ENCODE measurements around the gene ETS2. TPM values are rescaled to one million over a fixed set of nuclear protein-coding genes. Genes with fewer than 3 reads are reported as not detected.

ETS2 gene
- polyA plus RNA-seq, 1 donor = 140 TPM

GRCh38 chr21:38777015-38777414, 28.7 kb upstream of the ETS2 start:
- Histone ChIP-seq H3K4me3 (ENCODE audit: low read length) (no peak overlapping the region), H3K27me3 (ENCODE audit: control insufficient read depth, insufficient read depth, low read length) (no peaks in the 10 kb centered on the region), H3K9me3 (ENCODE audit: control insufficient read depth, low read depth, low read length) (no peaks in the 10 kb centered on the region), H3K36me3 (ENCODE audit: control insufficient read depth, insufficient read depth, low read length) (no peaks in the 10 kb centered on the region), H3K4me1 (ENCODE audit: control insufficient read depth, insufficient read depth, low read length) (peaks cover 19% of the 10 kb centered on the region), H3K27ac (ENCODE audit: low read length) (no peak overlapping the region)
- no CpG with 5 or more reads among the region's 1 CpG for WGBS (ENCODE audit: insufficient coverage, low lambda C conversion rate)
- DNase-seq = no peak

- Histone ChIP-seq H3K36me3 (ENCODE audit: control insufficient read depth, insufficient read depth, low read length) (no peaks in the 10 kb centered on the region), H3K27ac (ENCODE audit: low read length) (no peak overlapping the region), H3K4me1 (ENCODE audit: control insufficient read depth, insufficient read depth, low read length) (peaks cover 14% of the 10 kb centered on the region), H3K27me3 (ENCODE audit: control insufficient read depth, insufficient read depth, low read length) (no peaks in the 10 kb centered on the region), H3K4me3 (ENCODE audit: low read length) (no peak overlapping the region), H3K9me3 (ENCODE audit: control insufficient read depth, low read depth, low read length) (peaks cover 2% of the 10 kb centered on the region)
- 100% methylated on average over 1 of the region's 5 CpGs for WGBS (ENCODE audit: insufficient coverage, low lambda C conversion rate)
- no peak for DNase-seq
These were observed 28.2 kb upstream of the ETS2 start for GRCh38 chr21:38777531-38777930.

DNA sequence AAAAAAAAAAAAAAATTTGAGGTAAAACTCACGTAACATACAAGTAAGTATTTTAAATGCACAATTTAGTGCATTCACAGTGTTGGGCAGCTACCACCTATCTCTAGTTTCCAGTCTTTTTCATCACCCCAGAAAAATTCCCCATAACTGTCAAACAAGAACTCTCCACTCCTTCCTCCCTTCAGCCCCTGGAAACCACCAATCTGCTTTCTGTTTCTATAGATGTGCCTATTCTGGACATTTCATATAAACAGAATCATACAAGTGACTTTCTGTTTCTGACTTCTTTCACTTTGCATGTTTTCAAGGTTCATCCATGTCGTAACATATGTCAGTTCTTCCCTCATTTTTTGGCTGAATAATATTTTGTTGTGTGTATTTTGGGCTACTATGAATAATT, 24.9 kb upstream of the ETS2 start:
- peak overlapping the region; percentile 2 for H3K27ac ChIP-seq (ENCODE audit: low read length)
- H3K4me3 ChIP-seq (ENCODE audit: low read length) = no peak overlapping the region
- WGBS (ENCODE audit: insufficient coverage, low lambda C conversion rate) = no CpG with 5 or more reads among the region's 2 CpGs
- peak in 1 of 2 donors; percentile 49 for DNase-seq
- H3K9me3 ChIP-seq (ENCODE audit: control insufficient read depth, low read depth, low read length) = peaks cover 3% of the 10 kb centered on the region
- no peaks in the 10 kb centered on the region for H3K36me3 ChIP-seq (ENCODE audit: control insufficient read depth, insufficient read depth, low read length)
- peaks cover 20% of the 10 kb centered on the region for H3K4me1 ChIP-seq (ENCODE audit: control insufficient read depth, insufficient read depth, low read length)
- no peaks in the 10 kb centered on the region for H3K27me3 ChIP-seq (ENCODE audit: control insufficient read depth, insufficient read depth, low read length)

GRCh38 chr21:38784458-38785266, 21.1 kb upstream of the ETS2 start:
- DNase-seq = no peak
- Histone ChIP-seq H3K27me3 (ENCODE audit: control insufficient read depth, insufficient read depth, low read length) (no peaks in the 10 kb centered on the region), H3K27ac (ENCODE audit: low read length) (peak overlapping the region; percentile 20), H3K36me3 (ENCODE audit: control insufficient read depth, insufficient read depth, low read length) (no peaks in the 10 kb centered on the region), H3K9me3 (ENCODE audit: control insufficient read depth, low read depth, low read length) (peaks cover 3% of the 10 kb centered on the region), H3K4me3 (ENCODE audit: low read length) (no peak overlapping the region), H3K4me1 (ENCODE audit: control insufficient read depth, insufficient read depth, low read length) (peaks cover 50% of the 10 kb centered on the region)
- WGBS (ENCODE audit: insufficient coverage, low lambda C conversion rate) = 20% methylated on average over 1 of the region's 7 CpGs

GRCh38 chr21:38785483-38785882, 20.2 kb upstream of the ETS2 start:
- no CpG with 5 or more reads among the region's 1 CpG for WGBS (ENCODE audit: insufficient coverage, low lambda C conversion rate)
- Histone ChIP-seq H3K9me3 (ENCODE audit: control insufficient read depth, low read depth, low read length) (peaks cover 3% of the 10 kb centered on the region), H3K4me1 (ENCODE audit: control insufficient read depth, insufficient read depth, low read length) (peaks cover 58% of the 10 kb centered on the region), H3K27me3 (ENCODE audit: control insufficient read depth, insufficient read depth, low read length) (no peaks in the 10 kb centered on the region), H3K36me3 (ENCODE audit: control insufficient read depth, insufficient read depth, low read length) (no peaks in the 10 kb centered on the region), H3K27ac (ENCODE audit: low read length) (no peak overlapping the region), H3K4me3 (ENCODE audit: low read length) (no peak overlapping the region)
- DNase-seq = no peak

DNA sequence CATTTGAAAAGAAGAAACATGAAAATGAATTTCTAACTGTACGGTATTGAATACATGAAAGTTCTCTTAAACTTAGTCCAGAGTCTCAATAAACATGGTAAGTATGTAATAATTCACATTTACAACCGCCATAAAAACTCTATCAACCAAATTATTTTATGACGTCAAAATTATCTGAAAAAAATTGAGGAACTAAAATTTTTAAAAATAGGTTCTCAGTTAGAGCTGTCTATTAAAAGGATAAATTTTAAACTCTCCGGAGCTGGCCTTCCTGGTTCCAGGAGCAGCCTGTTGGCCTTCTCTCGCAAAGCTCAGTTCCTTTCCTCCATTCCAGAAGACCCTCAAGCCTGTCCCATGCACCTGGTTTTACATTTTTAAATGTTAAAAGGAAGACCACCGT, 18.7 kb upstream of the ETS2 start:
- Histone ChIP-seq H3K4me3 (ENCODE audit: low read length) (no peak overlapping the region), H3K27me3 (ENCODE audit: control insufficient read depth, insufficient read depth, low read length) (no peaks in the 10 kb centered on the region), H3K36me3 (ENCODE audit: control insufficient read depth, insufficient read depth, low read length) (no peaks in the 10 kb centered on the region), H3K9me3 (ENCODE audit: control insufficient read depth, low read depth, low read length) (peaks cover 3% of the 10 kb centered on the region), H3K4me1 (ENCODE audit: control insufficient read depth, insufficient read depth, low read length) (peaks cover 54% of the 10 kb centered on the region), H3K27ac (ENCODE audit: low read length) (peak overlapping the region; percentile 85)
- DNase-seq = peak in 1 of 2 donors; percentile 69
- WGBS (ENCODE audit: insufficient coverage, low lambda C conversion rate) = 18% methylated on average over 4 of the region's 6 CpGs

GRCh38 chr21:38787461-38788274, 18.1 kb upstream of the ETS2 start:
- Histone ChIP-seq H3K4me3 (ENCODE audit: low read length) (no peak overlapping the region), H3K27me3 (ENCODE audit: control insufficient read depth, insufficient read depth, low read length) (no peaks in the 10 kb centered on the region), H3K9me3 (ENCODE audit: control insufficient read depth, low read depth, low read length) (peaks cover under 1% of the 10 kb centered on the region), H3K4me1 (ENCODE audit: control insufficient read depth, insufficient read depth, low read length) (peaks cover 54% of the 10 kb centered on the region), H3K36me3 (ENCODE audit: control insufficient read depth, insufficient read depth, low read length) (no peaks in the 10 kb centered on the region), H3K27ac (ENCODE audit: low read length) (peak overlapping the region; percentile 85)
- peak; percentile 96 to 99 for DNase-seq
- no CpG with 5 or more reads among the region's 19 CpGs for WGBS (ENCODE audit: insufficient coverage, low lambda C conversion rate)

GRCh38 chr21:38788275-38788905, 17.3 kb upstream of the ETS2 start:
- Histone ChIP-seq H3K4me3 (ENCODE audit: low read length) (no peak overlapping the region), H3K4me1 (ENCODE audit: control insufficient read depth, insufficient read depth, low read length) (peaks cover 54% of the 10 kb centered on the region), H3K9me3 (ENCODE audit: control insufficient read depth, low read depth, low read length) (no peaks in the 10 kb centered on the region), H3K36me3 (ENCODE audit: control insufficient read depth, insufficient read depth, low read length) (no peaks in the 10 kb centered on the region), H3K27me3 (ENCODE audit: control insufficient read depth, insufficient read depth, low read length) (no peaks in the 10 kb centered on the region), H3K27ac (ENCODE audit: low read length) (peak overlapping the region; percentile 85)
- no peak for DNase-seq
- WGBS (ENCODE audit: insufficient coverage, low lambda C conversion rate) = no CpG with 5 or more reads among the region's 4 CpGs

DNA sequence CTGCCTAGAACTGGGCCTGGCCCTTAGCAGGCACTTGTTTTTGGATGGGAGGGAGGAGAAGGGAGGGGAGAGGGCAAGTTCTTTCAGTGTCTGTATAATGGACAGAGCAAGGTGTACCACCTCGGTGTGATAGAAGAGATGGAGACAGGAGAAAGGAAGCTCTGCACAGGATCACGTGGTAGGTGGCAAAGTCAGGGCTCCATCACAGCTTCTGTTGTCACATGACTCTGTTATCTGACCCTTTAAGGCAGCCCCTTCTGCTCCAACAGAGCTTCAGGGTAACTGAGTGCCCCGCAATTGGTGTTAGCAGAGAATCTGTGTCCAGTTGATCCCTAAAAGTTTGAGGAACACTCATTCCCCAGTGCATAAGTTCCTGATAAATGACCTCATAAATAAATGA, 16.5 kb upstream of the ETS2 start:
- DNase-seq = no peak
- peaks cover 61% of the 10 kb centered on the region for H3K4me1 ChIP-seq (ENCODE audit: control insufficient read depth, insufficient read depth, low read length)
- no peak overlapping the region for H3K4me3 ChIP-seq (ENCODE audit: low read length)
- H3K36me3 ChIP-seq (ENCODE audit: control insufficient read depth, insufficient read depth, low read length) = no peaks in the 10 kb centered on the region
- peak overlapping the region; percentile 78 for H3K27ac ChIP-seq (ENCODE audit: low read length)
- H3K9me3 ChIP-seq (ENCODE audit: control insufficient read depth, low read depth, low read length) = peaks cover 5% of the 10 kb centered on the region
- no peaks in the 10 kb centered on the region for H3K27me3 ChIP-seq (ENCODE audit: control insufficient read depth, insufficient read depth, low read length)
- WGBS (ENCODE audit: insufficient coverage, low lambda C conversion rate) = no CpG with 5 or more reads among the region's 3 CpGs

DNA sequence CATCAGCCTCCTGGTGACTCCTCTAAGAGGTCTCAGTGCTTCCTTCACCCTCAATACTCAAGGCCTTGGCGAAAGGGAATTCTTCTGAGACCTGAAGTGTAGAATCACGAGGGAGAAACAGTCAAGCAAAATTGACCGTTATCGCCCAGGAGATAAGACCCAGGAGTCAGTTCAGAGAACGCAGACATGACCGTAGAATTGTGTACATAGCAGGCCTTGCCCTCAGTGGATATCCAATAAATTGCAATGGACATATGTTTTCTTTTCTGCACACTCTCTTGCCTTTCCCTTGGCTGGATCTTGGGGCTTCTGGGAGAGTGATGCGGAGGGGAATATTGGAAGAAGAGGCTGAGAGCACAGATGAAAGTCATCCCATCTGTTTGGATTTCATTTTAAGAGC, 15.7 kb upstream of the ETS2 start:
- H3K36me3 ChIP-seq (ENCODE audit: control insufficient read depth, insufficient read depth, low read length) = no peaks in the 10 kb centered on the region
- WGBS (ENCODE audit: insufficient coverage, low lambda C conversion rate) = no CpG with 5 or more reads among the region's 7 CpGs
- H3K27ac ChIP-seq (ENCODE audit: low read length) = peak overlapping the region; percentile 78
- peak in 1 of 2 donors; percentile 83 for DNase-seq
- H3K27me3 ChIP-seq (ENCODE audit: control insufficient read depth, insufficient read depth, low read length) = no peaks in the 10 kb centered on the region
- peaks cover 5% of the 10 kb centered on the region for H3K9me3 ChIP-seq (ENCODE audit: control insufficient read depth, low read depth, low read length)
- H3K4me3 ChIP-seq (ENCODE audit: low read length) = no peak overlapping the region
- peaks cover 63% of the 10 kb centered on the region for H3K4me1 ChIP-seq (ENCODE audit: control insufficient read depth, insufficient read depth, low read length)

Data from large intestine (tissue), 3 donors.